Dedifferentiated amniotic fluid mesenchymal stem cell (primary cell): Measurements from ENCODE around the gene ZNF138.
"Not testable (repeated sequence)": the region's sequence is repeated elsewhere in the genome, so short reads cannot be mapped to it uniquely, and the experiment has no call there.

Experiments used
- DNase-seq: peaks from one replicate; pipeline ENCODE4 v3.0.0-alpha.2; 2016; ENCODE audit errors: extremely low spot score

The ZNF138 gene

GRCh38 chr7:64838691-64839090 is 44.5 kb downstream of the ZNF138 start:
- no peak for DNase-seq

GRCh38 chr7:64839910-64840309 is 45.7 kb downstream of the ZNF138 start:
- DNase-seq: no peak

- no peak for DNase-seq
Observed at GRCh38 chr7:64849250-64849923, 55.2 kb downstream of the ZNF138 start.

GRCh38 chr7:64849924-64850499 is 55.8 kb downstream of the ZNF138 start:
- DNase-seq: no peak

GRCh38 chr7:64853679-64854078 is 59.5 kb downstream of the ZNF138 start:
- no peak for DNase-seq

GRCh38 chr7:64854969-64855368 is 60.7 kb downstream of the ZNF138 start:
- DNase-seq: no peak

- no peak for DNase-seq
Observed at GRCh38 chr7:64863021-64863420, 68.8 kb downstream of the ZNF138 start.

GRCh38 chr7:64863530-64863929 is 69.3 kb downstream of the ZNF138 start:
- not testable (repeated sequence) for DNase-seq

- no peak for DNase-seq
Observed at GRCh38 chr7:64863969-64864368, 69.7 kb downstream of the ZNF138 start.

- DNase-seq: no peak
Observed at GRCh38 chr7:64867863-64868440, 73.7 kb downstream of the ZNF138 start.

- DNase-seq: no peak
Observed at GRCh38 chr7:64868499-64868898, 74.3 kb downstream of the ZNF138 start.

GRCh38 chr7:64869121-64869725 is 75.0 kb downstream of the ZNF138 start:
- DNase-seq: no peak

- DNase-seq: no peak
Observed at GRCh38 chr7:64869912-64870562, 75.8 kb downstream of the ZNF138 start.

- DNase-seq: no peak
Observed at GRCh38 chr7:64870656-64871055, 76.4 kb downstream of the ZNF138 start.

- no peak for DNase-seq
Observed at GRCh38 chr7:64871761-64872160, 77.5 kb downstream of the ZNF138 start.

- DNase-seq: no peak
Observed at GRCh38 chr7:64872351-64873154, 78.3 kb downstream of the ZNF138 start.

GRCh38 chr7:64873155-64873500 is 78.9 kb downstream of the ZNF138 start:
- no peak for DNase-seq

- DNase-seq: no peak
Observed at GRCh38 chr7:64873517-64873916, 79.3 kb downstream of the ZNF138 start.

- DNase-seq: no peak
Observed at GRCh38 chr7:64874114-64874513, 79.9 kb downstream of the ZNF138 start.

- DNase-seq: no peak
Observed at GRCh38 chr7:64874562-64875250, 80.5 kb downstream of the ZNF138 start.

GRCh38 chr7:64875258-64875657 is 81.0 kb downstream of the ZNF138 start:
- DNase-seq: no peak
